GM19240 (cell line): ENCODE results near the gene HMCN2.
"Not testable (repeated sequence)": the region's sequence is repeated elsewhere in the genome, so short reads cannot be mapped to it uniquely, and the experiment has no call there.

Experiments
- DNase-seq: peaks from one replicate; pipeline ENCODE4 v3.0.0; 2011; ENCODE audit warnings: low spot score; ENCODE audit not compliant: insufficient read length

HMCN2 gene

DNA sequence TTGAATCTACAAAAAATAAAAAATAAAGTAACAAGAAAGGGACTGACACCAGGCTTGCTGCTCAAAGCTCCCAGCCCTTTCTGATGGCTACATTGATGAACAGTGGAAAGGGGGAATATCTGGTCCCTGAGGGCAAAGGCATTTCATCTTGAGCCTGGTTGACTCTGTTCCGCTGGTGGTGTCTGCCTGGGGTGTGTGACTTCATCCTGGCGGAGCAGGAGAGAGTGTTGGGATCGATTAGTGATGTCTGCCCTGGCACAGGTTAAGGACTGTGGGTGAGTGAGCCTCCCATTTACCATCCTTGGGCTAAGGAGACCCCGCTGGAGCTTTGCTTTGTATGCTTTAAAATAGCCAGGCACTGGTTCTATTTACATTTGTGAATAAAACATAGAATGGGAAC, 122.3 kb downstream of the HMCN2 start:
- no peak for DNase-seq

DNA sequence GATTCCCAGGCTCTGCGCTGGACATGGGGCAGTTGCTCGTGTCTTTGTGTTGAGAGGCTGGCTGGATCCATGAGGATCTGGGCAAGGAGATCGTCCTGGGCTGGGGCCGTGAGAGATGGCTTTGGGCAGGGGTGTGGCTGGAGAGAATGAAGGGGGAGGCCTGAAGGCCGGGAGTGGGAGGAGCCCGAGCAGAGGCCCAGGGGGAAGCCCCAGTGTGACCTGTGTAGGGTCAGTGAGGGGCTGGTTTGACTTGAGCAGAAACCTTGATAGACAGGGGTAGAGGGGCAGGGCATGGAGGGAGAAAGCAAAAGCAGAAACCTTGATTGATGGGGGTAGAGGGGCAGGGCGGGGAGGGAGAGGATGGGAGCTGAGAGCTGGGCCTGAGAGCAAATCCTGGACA, 124.8 kb downstream of the HMCN2 start:
- no peak for DNase-seq

DNA sequence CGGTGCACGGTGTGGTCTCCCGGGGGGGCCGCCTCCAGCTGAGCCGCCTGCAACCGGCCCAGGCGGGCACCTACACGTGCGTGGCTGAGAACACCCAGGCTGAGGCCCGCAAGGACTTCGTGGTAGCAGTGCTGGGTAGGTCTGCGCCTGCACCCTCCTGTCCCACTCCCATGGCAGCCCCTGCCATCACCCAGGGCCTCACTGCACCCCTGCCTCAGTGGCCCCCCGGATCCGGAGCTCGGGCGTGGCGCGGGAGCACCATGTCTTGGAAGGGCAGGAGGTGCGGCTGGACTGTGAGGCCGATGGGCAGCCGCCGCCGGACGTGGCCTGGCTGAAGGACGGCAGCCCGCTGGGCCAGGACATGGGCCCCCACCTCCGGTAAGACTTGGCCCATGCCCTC, 125.4 kb downstream of the HMCN2 start:
- no peak for DNase-seq

DNA sequence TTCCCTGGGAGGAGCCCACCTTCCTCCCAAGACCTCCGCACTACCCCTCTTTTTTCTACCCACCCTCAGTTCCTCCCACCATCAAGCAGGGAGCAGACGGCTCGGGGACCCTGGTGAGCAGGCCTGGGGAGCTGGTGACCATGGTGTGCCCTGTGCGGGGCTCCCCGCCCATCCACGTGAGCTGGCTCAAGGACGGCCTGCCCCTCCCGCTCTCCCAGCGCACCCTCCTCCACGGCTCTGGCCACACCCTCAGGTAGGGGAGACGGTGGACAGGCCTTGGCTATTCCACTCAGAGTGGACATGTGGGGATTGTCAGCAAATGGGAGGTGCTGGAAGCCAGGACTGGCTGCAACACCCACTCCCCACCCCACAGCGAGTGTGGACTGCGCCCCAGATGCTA, 126.3 kb downstream of the HMCN2 start:
- DNase-seq: no peak

DNA sequence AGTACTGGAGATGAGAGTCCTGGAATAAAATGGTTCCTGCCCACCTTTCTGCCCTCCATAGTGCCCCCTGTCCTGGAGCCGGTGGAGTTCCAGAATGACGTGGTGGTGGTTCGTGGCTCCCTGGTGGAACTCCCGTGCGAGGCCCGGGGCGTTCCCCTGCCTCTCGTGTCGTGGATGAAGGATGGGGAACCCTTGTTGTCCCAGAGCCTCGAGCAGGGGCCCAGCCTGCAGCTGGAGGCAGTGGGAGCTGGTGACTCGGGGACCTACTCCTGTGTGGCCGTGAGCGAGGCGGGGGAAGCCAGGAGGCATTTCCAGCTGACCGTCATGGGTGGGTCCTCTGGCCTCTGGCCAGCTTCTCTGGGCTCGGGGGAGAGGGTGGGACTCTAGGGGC, 128.1 kb downstream of the HMCN2 start:
- DNase-seq: no peak

DNA sequence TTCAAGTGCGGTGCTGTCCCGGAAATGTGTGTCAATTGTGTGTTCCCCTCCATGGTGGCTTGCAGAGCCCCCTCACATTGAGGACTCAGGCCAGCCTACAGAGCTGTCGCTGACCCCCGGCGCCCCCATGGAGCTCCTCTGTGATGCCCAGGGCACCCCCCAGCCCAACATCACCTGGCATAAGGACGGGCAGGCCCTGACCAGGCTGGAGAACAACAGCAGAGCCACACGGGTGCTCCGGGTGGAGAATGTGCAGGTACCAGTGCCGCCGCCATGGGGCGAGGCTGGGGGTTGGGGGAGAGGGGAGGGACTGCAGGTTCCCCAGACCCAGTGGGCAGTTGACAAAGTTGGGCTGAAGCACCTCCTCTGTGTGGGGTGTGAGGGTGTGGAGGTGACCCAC, 128.8 kb downstream of the HMCN2 start:
- no peak for DNase-seq

DNA sequence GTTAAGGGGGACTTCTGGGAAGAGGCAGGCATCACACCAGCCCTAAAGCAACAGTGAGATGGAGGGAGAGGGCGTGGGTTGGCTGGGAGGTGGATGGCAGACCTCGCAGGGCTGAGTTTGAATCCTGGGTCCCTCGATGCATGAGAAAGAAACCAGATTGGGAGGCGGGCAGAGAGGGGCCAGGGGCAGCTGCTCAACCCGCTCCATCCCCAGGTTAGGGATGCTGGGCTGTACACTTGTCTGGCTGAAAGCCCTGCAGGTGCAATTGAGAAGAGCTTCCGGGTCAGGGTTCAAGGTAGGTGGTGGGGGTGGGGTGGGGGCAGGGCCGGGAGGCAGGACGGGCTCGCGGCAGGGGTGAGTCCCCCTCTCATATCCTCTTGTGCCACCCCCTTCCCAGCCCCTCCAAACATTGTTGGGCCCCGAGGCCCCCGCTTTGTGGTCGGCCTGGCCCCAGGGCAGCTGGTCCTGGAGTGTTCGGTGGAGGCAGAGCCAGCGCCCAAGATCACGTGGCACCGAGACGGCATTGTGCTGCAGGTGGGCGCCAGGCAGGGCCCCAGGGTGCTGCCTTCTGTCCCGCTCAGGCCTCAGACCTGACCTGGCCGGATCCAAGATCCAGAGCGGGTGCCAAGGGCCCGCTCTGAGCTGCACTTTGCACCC, 129.4 kb downstream of the HMCN2 start:
- DNase-seq: no peak

DNA sequence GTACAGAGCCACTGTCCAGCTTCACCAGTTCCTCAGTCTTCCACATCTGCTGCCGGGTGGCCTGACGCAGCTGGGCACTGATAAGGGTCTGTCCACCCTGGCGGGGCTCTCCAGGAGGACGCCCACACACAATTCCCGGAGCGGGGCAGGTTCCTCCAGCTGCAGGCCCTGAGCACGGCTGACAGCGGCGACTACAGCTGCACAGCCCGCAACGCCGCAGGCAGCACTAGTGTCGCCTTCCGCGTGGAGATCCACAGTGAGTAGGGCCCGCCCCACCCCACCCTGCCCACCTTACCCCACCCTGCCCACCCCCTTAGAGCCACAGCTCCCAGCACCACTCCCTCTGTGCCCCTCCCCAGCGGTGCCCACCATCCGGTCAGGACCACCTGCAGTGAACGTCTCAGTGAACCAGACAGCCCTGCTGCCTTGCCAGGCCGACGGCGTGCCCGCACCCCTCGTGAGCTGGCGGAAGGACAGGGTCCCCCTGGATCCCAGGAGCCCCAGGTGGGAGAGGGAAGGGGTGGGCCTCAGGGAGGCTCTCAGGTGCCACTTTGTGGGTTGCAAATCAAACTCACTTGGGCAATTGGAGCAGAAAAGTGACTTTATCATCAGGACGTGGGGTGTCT, 130.4 kb downstream of the HMCN2 start:
- no peak for DNase-seq

DNA sequence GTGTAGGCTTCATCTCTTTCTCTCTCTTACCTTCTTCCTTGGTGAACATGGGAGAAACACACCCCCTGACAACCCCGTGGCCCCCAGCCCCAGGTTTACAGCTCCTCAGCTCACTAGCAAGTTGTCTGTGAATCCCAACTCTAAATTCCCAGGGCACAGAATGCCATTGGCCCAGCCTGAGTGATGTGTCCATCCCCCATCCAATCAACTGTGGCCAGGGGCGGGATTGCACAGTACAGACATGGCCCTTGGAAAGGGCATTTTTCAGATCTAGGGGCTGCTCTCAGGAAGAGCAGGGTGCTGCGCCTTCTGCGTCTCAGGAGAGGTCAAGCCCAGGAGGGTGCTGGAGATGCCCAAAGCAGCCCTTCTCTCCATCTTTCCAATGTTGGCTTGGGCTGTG, 131.0 kb downstream of the HMCN2 start:
- no peak for DNase-seq

DNA sequence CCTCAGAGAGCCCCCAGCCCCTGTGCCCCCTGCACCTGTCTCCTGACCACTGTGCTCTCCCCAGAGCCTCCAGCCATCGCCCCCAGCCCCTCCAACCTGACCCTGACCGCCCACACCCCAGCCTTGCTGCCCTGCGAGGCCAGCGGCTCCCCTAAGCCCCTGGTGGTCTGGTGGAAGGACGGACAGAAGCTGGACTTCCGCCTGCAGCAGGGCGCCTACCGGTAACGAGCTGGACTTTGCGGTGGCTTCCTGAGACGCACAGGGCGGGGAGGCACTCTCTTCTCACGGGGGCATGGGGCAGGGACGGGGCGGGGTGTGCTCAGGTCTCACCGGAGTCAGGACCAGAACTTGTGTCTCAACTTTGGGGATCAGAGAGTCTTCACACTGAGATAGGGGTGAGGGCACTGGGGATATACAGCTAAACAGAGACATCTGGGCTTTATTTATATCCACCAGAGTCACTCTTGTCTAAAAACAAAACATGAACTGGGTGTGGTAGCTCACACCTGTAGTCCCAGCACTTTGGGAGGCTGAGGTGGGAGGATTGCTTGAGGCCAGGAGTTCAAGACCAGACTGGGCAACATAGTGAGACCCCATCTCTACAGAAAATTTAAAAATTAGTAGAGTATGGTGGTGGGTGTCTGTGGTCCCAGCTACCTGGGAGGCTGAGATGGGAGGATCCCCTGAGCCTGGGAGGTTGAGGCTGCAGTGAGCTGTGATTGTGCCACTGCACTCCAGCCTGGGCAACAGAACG, 133.1 kb downstream of the HMCN2 start:
- no peak for DNase-seq

DNA sequence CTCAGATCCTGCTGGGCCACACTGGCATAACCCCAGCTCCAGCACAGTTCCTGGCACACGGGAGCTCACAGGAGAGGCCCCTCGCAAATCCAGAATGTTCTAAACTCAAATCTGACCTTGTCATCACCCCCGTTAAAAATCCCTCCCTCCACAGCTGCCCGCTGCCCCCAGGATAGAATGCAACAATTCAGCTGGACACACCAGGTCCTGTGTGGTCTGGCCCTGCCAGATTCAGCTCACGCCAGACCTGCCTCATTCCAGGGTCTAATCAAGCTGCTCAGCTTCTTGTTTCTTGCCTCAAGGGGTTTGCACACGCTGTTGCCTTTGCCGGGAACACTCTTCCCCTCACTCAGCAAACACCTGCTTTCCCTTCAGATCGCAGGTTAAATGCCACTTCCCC, 134.2 kb downstream of the HMCN2 start:
- DNase-seq: no peak

DNA sequence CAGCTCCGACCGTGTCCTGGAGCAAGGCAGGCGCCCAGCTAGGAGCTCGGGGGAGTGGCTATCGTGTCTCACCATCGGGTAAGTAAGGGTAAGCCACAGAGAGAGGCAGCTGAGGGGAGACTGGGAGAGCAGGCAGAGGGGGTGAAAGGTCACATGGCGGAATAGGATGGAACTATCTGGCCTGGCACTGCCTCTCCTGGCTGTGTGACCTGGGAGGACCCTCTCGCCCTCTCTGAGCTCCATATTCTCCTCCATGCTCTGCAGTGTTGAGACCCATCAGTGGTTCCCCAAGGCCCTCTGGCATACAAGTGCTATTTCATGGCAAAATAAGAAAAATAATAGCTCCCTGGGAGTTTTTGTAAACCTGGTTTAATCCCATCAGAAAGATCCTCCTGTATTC, 135.3 kb downstream of the HMCN2 start:
- no peak for DNase-seq

DNA sequence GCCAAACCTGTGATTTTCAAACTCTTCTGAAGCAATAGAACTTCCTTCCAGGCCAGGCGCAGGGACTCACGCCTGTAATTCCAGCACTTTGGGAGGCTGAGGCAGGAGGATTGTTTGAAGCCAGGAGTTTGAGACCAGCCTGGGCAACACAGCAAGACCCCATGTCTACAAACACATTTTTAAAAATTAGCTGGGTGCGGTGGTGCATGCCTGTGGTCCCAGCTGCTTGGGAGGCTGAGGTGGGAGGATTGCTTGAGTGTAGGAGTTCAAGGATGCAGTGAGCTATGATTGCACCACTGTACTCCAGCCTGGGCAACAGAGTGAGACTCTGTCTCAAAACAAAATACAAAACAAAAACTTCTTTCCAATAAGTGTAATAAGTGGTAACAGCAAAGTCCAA, 136.2 kb downstream of the HMCN2 start:
- DNase-seq: not testable (repeated sequence)

DNA sequence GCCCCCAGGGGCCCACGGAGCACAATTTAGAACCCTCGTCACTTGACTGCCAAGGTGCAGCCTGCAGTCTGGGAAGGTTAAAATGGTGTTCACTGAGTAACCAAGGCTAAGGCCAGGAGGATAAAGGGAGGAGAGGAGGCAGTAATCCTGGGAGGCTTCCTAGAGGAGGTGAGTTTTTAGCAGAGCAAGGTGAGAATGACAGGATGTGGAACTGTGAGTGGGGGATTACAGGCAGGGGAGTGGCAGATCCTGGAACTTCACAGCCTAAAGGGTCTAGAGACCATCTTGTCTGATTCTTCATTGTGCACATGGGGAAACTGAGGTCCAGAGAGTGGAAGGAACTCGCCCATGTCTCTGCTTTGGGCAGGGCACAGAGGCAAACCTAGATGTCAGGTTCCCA, 136.7 kb downstream of the HMCN2 start:
- no peak for DNase-seq

DNA sequence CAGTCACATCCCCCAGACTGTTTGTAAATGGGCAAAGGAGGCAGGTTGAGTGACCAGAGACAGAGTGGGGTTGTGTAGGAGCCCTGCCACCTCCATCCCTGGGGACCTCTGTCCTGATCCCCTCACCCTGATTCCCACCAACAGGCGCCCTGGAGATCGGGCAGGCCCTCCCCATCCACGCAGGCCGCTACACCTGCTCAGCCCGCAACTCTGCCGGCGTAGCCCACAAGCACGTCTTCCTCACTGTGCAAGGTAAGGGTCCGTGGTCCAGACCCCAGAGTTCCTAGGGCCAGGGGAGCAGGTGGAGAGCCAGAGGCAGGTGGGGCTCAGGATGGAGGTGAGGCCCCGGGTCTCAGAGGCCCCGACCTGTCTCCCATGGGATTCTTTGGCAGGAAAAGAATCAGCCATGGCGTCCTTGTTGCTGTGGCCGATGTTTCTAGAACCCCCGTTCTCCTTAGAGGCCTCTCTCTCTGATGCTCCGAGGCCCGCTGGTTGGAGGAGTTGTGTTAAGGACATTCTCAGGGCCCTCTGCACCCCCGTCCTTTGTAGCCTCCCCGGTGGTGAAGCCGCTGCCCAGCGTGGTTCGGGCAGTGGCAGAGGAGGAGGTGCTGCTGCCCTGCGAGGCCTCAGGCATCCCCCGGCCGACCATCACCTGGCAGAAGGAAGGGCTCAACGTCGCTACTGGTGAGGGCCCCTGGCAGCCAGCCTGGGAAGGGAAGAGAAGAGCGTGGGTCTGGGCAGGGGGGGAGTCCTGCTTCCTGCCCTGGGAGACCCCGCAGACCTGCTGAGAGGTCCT, 137.3 kb downstream of the HMCN2 start:
- DNase-seq: no peak

DNA sequence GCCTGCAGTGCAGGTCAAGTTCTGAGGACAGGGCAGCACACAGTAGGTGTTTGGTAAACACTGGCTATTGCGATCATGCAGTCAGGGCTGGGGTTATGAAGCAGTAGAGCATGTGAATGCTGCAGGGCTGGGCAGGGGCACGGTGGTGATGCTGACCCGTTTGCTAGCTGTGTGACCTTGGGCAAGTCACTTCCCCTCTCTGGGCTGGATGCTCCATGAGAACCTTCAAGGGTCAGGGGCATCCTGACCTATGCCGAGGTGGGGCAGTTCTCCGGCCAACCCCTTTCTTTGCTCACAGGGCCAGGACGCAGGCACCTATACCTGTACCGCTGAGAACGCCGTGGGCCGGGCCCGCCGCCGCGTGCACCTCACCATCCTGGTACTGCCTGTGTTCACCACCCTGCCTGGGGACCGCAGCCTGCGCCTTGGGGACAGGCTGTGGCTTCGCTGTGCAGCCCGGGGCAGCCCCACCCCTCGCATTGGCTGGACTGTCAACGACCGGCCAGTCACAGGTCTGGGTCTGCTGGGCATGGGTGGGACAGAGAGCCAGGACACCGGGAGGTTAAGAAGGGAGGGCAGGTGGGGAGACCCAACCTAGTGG, 140.2 kb downstream of the HMCN2 start:
- DNase-seq: no peak

DNA sequence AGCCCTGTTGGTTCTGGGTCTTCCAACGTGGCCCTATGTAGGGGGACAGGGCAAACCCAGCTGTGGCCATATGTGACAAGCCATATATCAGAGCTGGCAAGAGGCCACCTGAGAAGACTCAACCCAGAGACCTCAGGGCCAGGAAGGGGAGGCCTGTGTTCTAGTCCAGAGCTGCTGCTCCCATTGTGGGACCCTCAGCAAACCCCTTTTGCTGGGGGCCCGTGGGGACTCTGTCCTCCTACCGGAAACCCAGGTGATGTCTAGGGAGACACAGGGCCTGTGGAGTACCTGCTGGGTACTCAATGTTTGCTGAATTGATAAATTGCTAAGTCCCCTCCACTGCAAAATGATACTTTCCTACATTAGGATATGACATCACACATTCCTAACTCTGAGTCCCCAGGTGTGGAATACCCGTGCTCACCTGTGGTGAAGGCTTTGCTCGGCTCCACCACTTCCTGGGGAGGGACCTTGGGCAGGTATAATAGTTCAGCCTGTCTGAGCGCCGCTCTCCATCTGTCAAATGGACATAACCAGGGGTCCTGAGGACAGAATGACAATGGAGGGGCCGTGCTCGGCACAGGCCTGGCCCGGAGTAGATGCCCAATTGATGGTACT, 140.8 kb downstream of the HMCN2 start:
- no peak for DNase-seq

DNA sequence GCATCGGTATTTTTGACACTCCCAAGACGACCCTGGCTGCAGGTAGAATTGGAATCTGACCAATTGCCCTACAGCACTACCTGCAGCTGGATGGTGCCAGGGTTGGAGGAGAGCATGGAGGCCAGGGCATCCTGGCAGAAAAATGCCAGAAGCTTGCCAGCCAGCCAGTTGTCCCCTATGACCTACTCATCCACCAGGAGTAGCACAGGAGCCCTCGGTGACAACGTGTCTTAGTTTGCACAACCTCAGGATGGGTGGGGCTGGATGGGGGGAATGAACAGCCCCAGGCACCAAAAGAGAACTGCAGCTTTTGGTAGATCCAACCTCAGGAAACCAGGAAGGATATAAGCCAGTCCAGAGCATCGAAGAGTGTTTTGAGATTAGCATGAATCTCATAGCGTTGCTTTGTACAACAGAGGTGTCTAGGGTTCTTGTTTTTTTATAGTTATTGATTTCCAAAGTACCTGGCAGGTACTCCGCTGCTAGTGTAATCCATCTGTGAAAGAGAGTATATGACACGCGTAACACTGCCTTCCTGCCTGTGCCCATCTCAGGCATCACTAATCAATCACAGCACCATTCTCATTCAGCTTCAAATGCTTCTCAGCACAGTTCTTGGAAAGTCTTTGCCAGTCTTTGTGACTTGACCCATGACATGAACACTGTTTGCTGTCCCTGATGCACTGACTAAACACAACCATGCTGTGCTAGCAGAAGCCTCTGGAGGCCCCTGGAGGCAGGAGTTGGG, 142.5 kb downstream of the HMCN2 start:
- DNase-seq: no peak

DNA sequence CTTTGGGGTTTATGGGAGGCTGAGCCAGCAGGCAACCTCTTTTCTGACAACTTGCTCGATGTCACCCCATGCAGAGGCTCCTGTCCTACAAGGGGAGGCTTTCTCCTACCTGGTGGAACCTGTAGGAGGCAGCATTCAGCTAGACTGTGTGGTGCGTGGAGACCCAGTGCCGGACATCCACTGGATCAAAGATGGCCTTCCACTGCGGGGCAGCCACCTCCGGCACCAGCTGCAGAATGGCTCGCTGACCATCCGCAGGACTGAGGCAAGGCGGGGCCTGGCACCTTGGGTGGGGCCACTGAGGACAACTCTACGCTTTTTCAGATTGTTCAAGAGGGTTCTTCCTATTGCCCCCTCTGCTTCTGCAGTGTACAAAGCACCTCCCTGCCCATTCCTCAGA, 143.1 kb downstream of the HMCN2 start:
- DNase-seq: no peak

DNA sequence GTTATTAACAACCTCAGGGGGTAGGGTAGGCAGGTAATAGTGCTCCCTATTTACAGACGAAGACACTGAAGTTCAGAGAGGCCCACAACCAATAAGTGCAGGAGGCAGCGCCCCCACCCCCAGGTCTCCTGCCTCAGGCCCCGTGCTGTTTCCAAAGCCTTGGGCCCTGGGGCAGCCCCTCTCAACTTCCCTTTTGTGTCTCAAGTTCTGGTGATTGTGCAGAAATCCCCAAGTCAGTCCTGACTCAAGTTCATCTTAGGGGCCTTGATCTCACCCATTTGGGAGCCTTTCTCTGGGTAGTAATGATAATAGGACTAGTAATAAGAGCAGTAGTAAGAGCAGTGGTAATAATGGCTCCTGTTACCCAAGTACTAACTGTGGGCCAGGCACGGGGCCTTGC, 143.7 kb downstream of the HMCN2 start:
- DNase-seq: no peak

DNA sequence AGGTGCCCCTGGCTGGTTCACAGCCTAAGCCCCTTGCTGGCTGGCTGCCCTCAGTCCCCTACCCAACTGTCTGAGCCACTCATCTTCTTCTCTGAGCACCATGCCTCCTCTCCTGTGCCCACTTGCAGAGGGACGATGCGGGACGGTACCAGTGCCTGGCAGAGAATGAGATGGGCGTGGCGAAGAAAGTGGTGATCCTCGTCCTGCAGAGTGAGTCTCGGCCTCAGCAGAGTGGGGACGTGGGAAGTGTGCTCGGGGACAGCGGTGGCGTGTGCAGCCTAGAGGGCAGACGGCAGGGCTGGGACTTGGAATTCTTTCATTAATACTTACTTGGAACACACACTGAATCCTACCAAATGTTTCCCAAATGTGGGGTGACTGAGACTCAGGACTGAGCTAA, 144.9 kb downstream of the HMCN2 start:
- DNase-seq: no peak
